Rectal smooth muscle tissue (tissue), 1 donor: ENCODE data around the gene RBM23.

Experiments
- H3K27ac ChIP-seq: one replicate; pipeline ENCODE4 v1.7.0; 2013; ENCODE audit warnings: low read depth, low read length, inconsistent platforms
- H3K27me3 ChIP-seq: one replicate; pipeline ENCODE4 v1.7.0; 2013; ENCODE audit warnings: low read length; ENCODE audit not compliant: control insufficient read depth, insufficient read depth
- H3K36me3 ChIP-seq: one replicate; pipeline ENCODE4 v1.7.0; 2013; ENCODE audit warnings: low read length; ENCODE audit not compliant: control insufficient read depth, insufficient read depth
- H3K4me1 ChIP-seq: one replicate; pipeline ENCODE4 v1.7.0; 2013; ENCODE audit warnings: low read length; ENCODE audit not compliant: control insufficient read depth, insufficient read depth
- H3K4me3 ChIP-seq: one replicate; pipeline ENCODE4 v1.7.0; 2013; ENCODE audit warnings: low read length
- H3K9ac ChIP-seq: one replicate; pipeline ENCODE4 v1.7.0; 2013; ENCODE audit warnings: low read length

Gene RBM23

GRCh38 chr14:22892488-22892887, 26.5 kb downstream of the RBM23 start:
- Histone ChIP-seq H3K27ac (no peak overlapping the region), H3K9ac (no peak overlapping the region), H3K4me1 (no peaks in the 10 kb centered on the region), H3K36me3 (no peaks in the 10 kb centered on the region), H3K27me3 (no peaks in the 10 kb centered on the region), H3K4me3 (no peak overlapping the region)

DNA sequence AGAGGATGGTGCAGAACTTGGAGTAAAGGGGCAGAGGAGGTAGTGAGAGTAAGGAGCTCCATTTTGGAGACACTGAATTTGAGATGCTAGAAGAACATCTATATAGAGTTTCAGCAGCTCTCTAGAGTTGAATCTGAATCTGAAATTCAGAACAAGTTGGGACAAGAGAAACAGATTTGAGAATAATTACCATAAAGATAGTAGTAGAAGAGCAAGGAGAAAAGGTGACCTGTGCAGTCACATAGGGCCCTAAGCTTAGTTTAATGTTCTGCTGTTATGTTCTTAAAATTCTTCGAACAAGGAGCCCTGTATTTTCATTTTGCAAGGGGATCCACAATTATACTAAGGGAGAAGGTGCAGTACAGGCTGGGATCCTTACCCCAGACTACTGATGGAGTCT, 28.5 kb downstream of the RBM23 start:
- no peaks in the 10 kb centered on the region for H3K27me3 ChIP-seq
- H3K4me1 ChIP-seq: no peaks in the 10 kb centered on the region
- H3K36me3 ChIP-seq: no peaks in the 10 kb centered on the region
- H3K9ac ChIP-seq: no peak overlapping the region
- no peak overlapping the region for H3K27ac ChIP-seq
- H3K4me3 ChIP-seq: no peak overlapping the region

DNA sequence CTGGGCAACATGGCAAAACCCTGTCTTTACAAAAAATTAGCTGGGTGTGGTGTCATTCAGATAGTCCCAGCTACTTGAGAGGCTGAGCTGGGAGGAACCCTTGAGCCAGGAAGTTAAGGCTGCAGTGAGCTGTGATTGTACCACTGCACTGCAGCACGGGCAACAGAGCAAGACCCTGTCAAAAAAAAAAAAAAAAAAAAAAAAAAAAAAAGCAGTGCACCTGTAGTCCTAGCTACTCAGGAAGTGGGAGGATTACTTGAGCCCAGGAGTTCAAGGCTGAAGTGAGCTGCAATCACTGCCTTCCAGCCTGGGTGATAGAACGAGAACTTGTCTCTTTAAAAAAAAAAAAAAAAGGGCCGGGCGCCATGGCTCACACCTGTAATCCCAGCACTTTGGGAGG, 30.3 kb downstream of the RBM23 start:
- Histone ChIP-seq H3K27me3 (no peaks in the 10 kb centered on the region), H3K4me3 (no peak overlapping the region), H3K27ac (no peak overlapping the region), H3K9ac (no peak overlapping the region), H3K4me1 (no peaks in the 10 kb centered on the region), H3K36me3 (no peaks in the 10 kb centered on the region)

DNA sequence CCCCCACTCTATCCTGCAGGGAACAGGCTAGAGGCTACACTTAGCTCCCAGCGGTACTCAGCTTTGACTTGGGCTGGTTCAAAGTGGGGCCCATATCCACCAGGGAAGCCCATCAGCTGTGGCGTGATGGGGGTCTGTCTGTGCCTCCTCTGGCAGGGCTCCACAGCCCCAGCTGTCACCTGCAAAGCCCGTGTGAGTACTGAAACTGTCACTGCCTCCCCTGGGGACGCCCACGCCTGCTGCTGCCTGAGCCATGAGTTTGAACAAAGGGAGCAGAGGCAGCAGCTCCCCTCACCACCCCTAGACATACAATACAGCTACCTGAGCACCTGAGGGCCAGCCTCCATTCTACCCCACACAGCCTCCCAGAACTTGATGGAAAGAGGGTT, 31.0 kb downstream of the RBM23 start:
- H3K4me3 ChIP-seq: peak overlapping the region; percentile 62
- H3K4me1 ChIP-seq: no peaks in the 10 kb centered on the region
- peak overlapping the region; percentile 16 for H3K9ac ChIP-seq
- H3K36me3 ChIP-seq: no peaks in the 10 kb centered on the region
- H3K27ac ChIP-seq: no peak overlapping the region
- no peaks in the 10 kb centered on the region for H3K27me3 ChIP-seq

DNA sequence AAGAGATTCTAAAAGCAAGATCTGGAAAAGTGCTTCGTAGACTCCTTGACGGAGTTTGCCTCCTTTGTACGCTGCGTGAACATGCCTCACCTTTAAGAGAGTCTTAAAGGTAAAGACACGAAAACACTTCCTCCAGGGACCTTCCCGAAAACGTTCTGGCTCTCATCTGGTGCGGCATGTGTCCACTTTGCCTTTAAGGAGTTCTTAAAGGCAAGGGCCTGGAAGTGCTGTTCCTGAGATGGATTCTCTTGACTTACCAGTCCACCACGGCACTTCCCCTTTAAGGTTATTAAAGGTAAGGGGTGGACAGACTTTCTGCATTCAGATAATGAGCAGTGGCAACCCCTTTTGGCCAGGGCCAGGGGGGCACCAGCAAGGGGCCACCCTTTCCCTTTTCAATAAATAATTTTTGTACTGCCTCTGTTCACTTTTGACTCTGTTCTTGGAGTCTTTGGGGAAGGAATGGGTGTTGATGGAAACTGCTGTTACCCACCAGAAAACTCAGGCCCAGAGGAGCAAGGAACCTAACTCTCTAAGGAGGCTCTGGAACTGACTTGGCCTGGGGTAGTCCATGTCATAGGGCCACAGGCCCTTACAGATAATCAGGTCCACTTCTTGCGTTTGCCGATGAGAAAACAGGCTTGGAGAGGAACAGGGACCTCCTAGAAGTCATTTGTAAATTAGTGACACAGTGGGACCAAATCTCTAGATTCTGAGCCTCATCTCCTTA, 31.5 kb downstream of the RBM23 start:
- H3K4me1 ChIP-seq: no peaks in the 10 kb centered on the region
- H3K27ac ChIP-seq: no peak overlapping the region
- H3K36me3 ChIP-seq: no peaks in the 10 kb centered on the region
- no peaks in the 10 kb centered on the region for H3K27me3 ChIP-seq
- peak overlapping the region; percentile 62 for H3K4me3 ChIP-seq
- peak overlapping the region; percentile 16 for H3K9ac ChIP-seq

DNA sequence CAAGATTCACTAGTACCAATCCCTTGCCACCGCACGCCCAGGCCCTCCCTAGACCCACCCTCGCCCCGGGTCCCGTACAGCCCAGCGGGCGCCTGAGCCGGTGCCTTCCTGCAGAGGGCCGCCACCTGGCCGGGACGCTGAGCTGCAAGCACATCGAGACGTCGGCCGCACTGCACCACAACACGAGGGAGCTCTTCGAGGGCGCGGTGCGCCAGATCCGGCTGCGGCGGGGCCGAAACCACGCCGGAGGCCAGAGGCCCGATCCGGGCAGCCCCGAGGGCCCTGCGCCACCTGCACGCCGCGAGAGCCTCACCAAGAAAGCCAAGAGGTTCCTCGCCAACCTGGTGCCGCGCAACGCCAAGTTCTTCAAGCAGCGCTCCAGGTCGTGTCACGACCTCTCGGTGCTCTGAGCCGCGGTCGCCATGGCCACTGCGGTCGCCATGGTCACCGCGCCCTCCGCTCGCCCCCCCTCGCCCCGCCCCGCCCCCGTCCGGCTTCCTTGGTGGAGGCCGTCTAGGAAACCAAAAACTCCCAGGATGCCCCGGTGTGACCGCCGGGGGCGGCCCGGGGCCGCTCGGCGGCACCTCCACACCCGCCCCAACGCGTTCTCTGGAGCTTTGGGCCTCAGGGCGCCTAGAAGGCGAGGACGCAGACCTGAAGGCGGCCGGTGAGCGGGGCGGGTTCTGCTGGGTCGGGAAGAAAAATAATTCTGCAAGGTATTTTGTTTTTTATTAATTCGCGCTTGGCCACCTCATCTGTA, 32.3 kb downstream of the RBM23 start:
- Histone ChIP-seq H3K36me3 (no peaks in the 10 kb centered on the region), H3K27ac (no peak overlapping the region), H3K9ac (no peak overlapping the region), H3K4me3 (peak overlapping the region; percentile 65), H3K4me1 (no peaks in the 10 kb centered on the region), H3K27me3 (no peaks in the 10 kb centered on the region)

- no peaks in the 10 kb centered on the region for H3K36me3 ChIP-seq
- H3K4me1 ChIP-seq: no peaks in the 10 kb centered on the region
- H3K4me3 ChIP-seq: peak overlapping the region; percentile 65
- no peak overlapping the region for H3K9ac ChIP-seq
- no peaks in the 10 kb centered on the region for H3K27me3 ChIP-seq
- no peak overlapping the region for H3K27ac ChIP-seq
These were observed 33.0 kb downstream of the RBM23 start for GRCh38 chr14:22885975-22886374.

DNA sequence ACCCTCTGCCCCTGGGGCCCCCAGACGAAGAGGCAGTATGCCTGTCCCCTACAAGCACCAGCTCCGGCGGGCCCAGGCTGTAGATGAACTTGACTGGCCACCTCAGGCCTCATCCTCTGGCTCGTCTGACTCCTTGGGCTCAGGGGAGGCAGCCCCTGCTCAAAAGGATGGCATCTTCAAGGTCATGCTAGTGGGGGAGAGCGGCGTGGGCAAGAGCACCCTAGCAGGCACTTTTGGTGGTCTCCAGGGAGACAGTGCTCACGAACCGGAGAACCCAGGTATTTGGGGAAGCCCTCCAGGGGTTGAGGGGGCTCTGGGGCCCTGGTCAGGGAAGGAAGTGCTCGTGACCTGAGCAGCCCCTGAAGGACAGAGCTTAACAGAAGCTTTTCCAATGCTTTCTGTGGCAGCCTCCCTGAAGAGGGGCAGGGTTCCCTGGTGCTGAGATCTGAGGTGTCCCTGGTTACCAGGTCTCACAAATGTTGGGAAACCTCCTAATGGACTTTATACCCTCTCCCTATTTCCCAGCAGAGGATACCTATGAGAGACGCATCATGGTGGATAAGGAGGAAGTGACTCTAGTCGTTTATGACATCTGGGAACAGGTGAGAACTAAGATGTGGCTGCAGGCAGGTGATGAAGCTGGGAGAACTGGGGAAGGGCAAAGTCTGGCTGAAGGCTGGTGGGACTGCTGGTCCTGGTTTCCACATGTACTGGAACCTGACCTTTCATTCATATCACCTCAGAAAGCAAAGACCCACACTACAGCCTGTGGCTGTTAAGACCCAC, 34.0 kb downstream of the RBM23 start:
- Histone ChIP-seq H3K27ac (no peak overlapping the region), H3K36me3 (no peaks in the 10 kb centered on the region), H3K9ac (no peak overlapping the region), H3K27me3 (no peaks in the 10 kb centered on the region), H3K4me3 (no peak overlapping the region), H3K4me1 (no peaks in the 10 kb centered on the region)

DNA sequence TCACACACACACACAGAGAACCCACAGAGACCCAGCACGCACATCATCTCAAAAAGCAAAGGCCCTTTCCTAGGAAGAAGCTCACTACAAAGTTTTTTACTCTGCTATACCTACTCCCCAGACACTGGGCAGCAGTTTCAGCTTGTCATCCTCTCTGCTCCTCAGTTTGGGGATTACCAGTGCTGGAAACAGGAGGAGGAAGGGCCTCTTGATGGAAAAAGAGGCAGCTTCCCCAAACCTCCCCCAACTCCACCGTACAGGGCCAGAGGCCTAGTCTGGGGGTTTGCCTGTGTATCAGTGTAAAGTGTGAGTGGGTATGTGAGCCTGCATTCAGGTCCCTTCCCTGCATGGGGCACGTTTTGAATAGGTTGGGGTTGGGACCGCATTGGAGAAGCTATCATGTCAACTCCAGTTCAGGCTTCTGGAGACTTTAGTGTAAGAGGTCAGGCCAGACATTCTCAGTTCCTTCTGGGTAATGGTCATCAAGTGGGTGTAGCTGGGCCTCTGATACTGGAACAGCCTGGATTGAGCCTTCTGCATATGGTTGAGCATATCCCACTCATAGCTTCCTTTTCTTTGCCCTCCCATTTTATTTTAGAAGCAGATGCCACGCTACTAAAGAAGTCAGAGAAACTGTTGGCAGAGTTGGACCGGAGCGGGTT, 34.7 kb downstream of the RBM23 start:
- Histone ChIP-seq H3K27me3 (no peaks in the 10 kb centered on the region), H3K36me3 (no peaks in the 10 kb centered on the region), H3K4me3 (no peak overlapping the region), H3K9ac (no peak overlapping the region), H3K27ac (no peak overlapping the region), H3K4me1 (no peaks in the 10 kb centered on the region)

- Histone ChIP-seq H3K36me3 (peaks cover 4% of the 10 kb centered on the region), H3K27ac (no peak within 1 kb of the TSS), H3K27me3 (no peaks in the 10 kb centered on the region), H3K4me1 (no peaks in the 10 kb centered on the region), H3K9ac (no peak within 1 kb of the TSS), H3K4me3 (no peak within 1 kb of the TSS)
These were observed 35.6 kb downstream of the RBM23 start, which contains the start of gene REM2 for GRCh38 chr14:22883173-22883976. Gene REM2 (plus strand): TSS chr14:22883222. CDS start chr14:22883288, 66 bp downstream.

DNA sequence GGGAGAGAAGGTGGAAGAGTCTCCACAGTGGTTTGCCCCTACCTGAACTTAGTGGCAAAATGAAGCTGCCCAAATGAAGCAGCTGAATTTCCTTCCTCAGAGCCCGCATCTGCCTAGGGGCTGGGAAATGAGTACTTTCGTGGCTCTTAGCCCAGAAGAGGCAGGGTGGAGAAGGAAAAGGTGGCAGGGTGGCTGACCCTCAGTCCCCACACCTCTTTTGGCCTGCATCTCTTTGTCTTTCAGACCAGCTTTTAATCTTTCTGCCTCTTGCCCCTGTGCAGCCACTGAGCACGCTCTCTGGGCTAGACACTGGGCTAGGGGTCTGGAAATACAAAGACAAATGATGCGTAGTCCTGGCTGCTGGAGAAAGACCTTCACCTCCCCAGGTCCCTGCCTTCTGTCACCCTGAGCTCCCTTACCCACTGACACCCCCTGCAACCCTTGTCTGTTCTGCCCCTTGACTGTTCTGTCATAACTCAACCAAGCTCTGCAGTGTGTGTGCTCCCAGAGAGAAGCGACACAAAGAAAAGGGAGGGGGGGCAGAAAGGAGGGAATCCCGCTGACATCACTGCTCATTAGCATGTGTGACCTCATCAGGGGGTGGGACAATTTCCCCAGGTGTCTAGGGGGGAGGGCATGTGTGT, 36.3 kb downstream of the RBM23 start:
- H3K4me3 ChIP-seq: no peak overlapping the region
- peaks cover 11% of the 10 kb centered on the region for H3K36me3 ChIP-seq
- no peak overlapping the region for H3K27ac ChIP-seq
- no peaks in the 10 kb centered on the region for H3K4me1 ChIP-seq
- H3K27me3 ChIP-seq: no peaks in the 10 kb centered on the region
- no peak overlapping the region for H3K9ac ChIP-seq
